Retinal pigment epithelial cell (primary cell): Measurements from ENCODE around the gene CYFIP1.

Experiments
- DNase-seq: peaks from one replicate; pipeline ENCODE4 v3.0.0-alpha.2; 2010; ENCODE audit warnings: low read depth
- H3K4me3 ChIP-seq: 2 replicates; pipeline ENCODE4 v1.5.1; 2011; ENCODE audit warnings: mild to moderate bottlenecking, low read length, control low read depth, moderate library complexity
- TF ChIP-seq, protein P1 (sequence below): conservative IDR thresholded peaks from 2 replicates; pipeline ENCODE4 v1.5.1; 2011; ENCODE audit warnings: low read depth, low read length, control low read depth, inconsistent platforms

Gene CYFIP1

GRCh38 chr15:22917556-22917955, 62.6 kb downstream of the CYFIP1 start:
- H3K4me3 ChIP-seq: no peak overlapping the region
- no peak for DNase-seq
- TF ChIP-seq, protein P1, sequence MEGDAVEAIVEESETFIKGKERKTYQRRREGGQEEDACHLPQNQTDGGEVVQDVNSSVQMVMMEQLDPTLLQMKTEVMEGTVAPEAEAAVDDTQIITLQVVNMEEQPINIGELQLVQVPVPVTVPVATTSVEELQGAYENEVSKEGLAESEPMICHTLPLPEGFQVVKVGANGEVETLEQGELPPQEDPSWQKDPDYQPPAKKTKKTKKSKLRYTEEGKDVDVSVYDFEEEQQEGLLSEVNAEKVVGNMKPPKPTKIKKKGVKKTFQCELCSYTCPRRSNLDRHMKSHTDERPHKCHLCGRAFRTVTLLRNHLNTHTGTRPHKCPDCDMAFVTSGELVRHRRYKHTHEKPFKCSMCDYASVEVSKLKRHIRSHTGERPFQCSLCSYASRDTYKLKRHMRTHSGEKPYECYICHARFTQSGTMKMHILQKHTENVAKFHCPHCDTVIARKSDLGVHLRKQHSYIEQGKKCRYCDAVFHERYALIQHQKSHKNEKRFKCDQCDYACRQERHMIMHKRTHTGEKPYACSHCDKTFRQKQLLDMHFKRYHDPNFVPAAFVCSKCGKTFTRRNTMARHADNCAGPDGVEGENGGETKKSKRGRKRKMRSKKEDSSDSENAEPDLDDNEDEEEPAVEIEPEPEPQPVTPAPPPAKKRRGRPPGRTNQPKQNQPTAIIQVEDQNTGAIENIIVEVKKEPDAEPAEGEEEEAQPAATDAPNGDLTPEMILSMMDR: no peak

- H3K4me3 ChIP-seq: no peak overlapping the region
- DNase-seq: no peak
- TF ChIP-seq, protein P1: no peak
Observed at GRCh38 chr15:22916606-22917350, 63.4 kb downstream of the CYFIP1 start.

- no peak for DNase-seq
- TF ChIP-seq, protein P1: no peak
Observed at GRCh38 chr15:22915866-22916515, 64.2 kb downstream of the CYFIP1 start.

DNA sequence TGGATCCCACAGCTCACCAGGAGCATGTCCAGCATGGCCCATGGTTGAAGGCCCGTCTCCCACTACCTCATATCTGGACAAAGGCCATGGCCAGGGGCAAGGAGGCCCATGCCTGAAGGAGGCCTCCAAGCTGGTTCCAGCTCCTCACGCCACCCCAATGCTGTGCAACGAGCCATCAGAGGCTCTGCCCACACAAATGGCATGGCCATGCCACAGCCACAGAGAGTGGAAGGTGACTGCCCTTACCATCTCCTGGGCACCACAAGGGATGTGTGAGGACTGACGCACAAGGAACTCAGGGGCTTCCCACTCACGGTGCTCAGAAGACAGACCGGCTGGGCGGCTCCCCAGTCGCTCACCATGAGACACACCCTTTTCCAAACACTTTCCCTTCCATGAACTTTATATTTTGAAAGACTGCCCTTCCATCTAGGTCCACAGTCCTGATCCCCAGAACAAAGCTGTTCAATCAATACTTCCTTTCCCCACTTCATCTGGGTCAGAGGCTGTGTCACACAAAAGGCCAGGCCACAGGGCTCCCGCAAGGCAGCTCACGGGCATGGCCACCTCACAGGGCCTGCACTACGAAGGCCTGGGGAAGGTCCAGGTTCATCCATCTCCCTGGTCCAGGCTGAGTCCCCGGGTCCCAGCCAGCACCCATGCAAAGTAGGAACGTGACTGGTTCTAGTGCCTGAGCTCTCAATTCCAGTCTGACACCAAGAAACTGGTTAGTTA, 66.4 kb downstream of the CYFIP1 start:
- TF ChIP-seq, protein P1: no peak
- no peak for DNase-seq
- no peak overlapping the region for H3K4me3 ChIP-seq

More at GRCh38 chr15:22915866-22916515, 64.2 kb downstream of the CYFIP1 start:
- no peak overlapping the region for H3K4me3 ChIP-seq

DNA sequence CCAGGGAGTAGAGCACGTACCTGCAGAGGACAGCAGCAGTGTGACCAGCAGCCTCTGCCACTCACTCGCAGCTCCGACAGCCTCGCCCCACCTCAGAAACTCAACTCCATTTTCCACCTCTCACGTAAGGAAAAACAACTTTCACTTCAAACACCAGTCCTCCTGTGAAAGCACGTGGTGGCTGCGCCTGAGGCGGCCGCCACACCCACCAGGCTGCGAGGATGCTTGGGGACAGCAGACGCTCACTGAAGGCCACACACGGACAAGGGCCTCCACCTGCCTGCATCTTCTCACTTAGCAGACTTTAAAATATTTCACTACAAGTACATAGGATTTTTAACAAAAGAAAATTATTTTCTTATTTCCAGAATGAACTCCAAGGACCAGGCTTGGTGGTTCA, 67.9 kb downstream of the CYFIP1 start:
- TF ChIP-seq, protein P1: no peak
- no peak for DNase-seq
- no peak overlapping the region for H3K4me3 ChIP-seq

GRCh38 chr15:22911306-22911705, 68.9 kb downstream of the CYFIP1 start:
- H3K4me3 ChIP-seq: no peak overlapping the region
- no peak for DNase-seq
- TF ChIP-seq, protein P1: no peak
